GM13976 (cell line): ENCODE results near the gene PCED1B.

Experiments
- DNase-seq: peaks from one replicate; pipeline ENCODE4 v3.0.0; 2012; ENCODE audit warnings: low spot score
- in situ Hi-C: fragments of 300-500 bp; cut with MboI; formaldehyde crosslinking; loops from one replicate; pipeline ENCODE4 v1.12.0; 2022; ENCODE audit warnings: low sequenced_read_pairs, mixed read lengths, inconsistent platforms; ENCODE audit not compliant: unreplicated experiment
- TF ChIP-seq, protein P1 (sequence below): IDR thresholded peaks from 2 replicates; pipeline ENCODE4 v1.5.1; 2012; ENCODE audit warnings: borderline replicate concordance, mild to moderate bottlenecking; ENCODE audit not compliant: insufficient read depth; ENCODE audit errors: extremely low read depth, missing control alignments, control extremely low read depth

Gene PCED1B

DNA sequence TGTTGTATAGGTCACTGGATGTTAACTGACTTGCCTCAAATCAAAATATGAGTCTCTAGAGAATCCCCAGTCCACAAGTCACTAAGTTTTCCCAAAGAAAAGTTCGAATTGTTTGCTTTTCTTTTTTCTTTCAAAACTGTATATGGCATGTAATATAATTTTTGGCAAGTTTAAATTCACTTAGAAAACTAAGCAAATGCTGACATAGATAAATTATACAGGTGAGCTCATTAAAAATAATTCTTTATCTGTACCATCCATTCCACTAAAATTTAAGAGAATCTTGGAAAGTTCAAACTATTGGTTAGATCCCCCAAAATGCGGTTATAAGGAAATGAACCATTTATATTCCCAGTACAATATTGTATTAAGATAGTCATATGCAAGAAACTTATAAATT lies 145.9 kb downstream of the PCED1B start:
- in situ Hi-C loops = no loop called here
- no peak for DNase-seq
- TF ChIP-seq, protein P1, sequence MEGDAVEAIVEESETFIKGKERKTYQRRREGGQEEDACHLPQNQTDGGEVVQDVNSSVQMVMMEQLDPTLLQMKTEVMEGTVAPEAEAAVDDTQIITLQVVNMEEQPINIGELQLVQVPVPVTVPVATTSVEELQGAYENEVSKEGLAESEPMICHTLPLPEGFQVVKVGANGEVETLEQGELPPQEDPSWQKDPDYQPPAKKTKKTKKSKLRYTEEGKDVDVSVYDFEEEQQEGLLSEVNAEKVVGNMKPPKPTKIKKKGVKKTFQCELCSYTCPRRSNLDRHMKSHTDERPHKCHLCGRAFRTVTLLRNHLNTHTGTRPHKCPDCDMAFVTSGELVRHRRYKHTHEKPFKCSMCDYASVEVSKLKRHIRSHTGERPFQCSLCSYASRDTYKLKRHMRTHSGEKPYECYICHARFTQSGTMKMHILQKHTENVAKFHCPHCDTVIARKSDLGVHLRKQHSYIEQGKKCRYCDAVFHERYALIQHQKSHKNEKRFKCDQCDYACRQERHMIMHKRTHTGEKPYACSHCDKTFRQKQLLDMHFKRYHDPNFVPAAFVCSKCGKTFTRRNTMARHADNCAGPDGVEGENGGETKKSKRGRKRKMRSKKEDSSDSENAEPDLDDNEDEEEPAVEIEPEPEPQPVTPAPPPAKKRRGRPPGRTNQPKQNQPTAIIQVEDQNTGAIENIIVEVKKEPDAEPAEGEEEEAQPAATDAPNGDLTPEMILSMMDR = no peak

DNA sequence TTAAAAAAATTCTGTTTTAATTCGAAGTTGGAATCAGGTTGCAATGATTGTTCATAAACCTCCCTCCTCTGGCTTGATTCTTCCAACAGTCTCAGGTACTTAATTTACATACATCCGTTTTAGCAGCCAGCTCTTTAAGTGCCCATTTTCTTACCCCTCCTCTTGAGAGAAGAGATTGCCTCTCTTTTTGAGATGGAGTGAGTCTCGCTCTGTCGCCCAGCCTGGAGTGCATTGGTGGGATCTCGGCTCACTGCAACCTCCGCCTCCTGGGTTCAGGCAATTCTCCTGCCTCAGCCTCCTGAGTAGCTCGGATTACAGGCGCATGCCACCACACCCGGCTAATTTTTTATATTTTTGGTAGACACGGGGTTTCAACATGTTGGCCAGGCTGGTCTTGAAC lies 146.8 kb downstream of the PCED1B start:
- DNase-seq = no peak
- in situ Hi-C loops = no loop called here
- TF ChIP-seq, protein P1 = no peak

DNA sequence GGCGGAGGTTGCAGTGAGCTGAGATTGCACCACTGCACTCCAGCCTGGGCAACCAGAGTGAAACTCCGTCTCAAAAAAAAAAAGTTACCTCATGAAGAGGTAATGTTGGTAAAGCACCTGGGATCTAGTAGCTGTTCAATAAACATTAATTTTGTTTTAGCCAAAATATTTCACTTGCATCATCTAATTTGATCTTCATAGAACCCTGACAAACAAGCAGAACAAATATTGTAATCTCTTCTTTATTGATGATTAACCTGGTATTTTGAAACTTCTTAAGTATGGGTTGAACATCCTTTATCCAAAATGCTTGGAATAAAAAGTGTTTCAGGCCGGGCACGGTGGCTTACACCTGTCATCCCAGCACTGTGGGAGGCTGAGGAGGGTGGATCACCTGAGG lies 149.4 kb downstream of the PCED1B start:
- DNase-seq = no peak
- in situ Hi-C loops = no loop called here
- TF ChIP-seq, protein P1 = no peak

DNA sequence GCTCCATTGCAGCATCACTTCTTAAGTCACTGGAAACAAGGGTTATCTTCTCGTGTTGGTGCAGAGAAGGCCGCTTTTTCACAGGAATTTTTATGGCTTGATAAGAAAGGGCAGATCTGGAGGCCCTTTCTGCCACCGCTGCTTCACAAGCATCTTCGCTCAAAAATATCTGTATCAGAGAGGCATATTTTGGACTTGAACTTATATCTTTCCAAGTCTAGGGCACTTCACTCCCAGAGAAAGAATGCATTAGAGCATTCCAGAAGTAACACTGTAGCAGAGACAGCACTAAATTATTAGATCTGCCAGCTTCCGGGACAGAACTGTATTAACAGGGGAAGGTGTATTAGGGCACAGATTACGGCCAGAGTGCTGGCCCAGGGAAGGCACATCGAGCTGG lies 152.0 kb downstream of the PCED1B start:
- TF ChIP-seq, protein P1 = no peak
- DNase-seq = no peak
- in situ Hi-C loops = no loop called here

DNA sequence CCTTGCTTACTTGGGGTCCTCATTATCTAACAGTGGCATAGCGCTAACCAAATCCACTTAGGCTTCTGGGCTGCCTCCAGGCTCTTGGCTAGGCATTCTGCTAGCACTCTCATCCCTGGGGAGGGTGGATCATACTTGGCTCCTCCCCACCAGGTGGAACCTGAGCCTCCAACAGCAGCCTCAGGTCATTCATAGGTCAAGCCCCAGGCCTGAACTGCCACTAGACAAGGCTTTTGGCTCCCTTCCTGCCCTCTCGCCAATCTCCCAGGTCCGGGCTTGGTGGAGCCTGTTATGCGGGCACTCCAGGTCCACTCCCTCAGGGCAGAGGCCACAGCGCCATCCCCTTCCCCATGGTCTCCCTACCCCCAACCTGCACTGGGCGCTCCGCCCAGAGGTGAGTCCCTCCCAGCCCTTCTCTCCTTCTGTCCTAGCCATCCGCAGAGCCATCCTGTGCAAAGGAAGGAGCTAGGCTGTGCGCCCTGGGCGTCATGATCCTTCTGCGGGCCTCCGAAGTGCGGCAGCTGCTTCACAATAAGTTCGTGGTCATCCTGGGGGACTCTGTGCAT lies 155.2 kb downstream of the PCED1B start:
- DNase-seq = no peak
- in situ Hi-C loops = no loop called here
- TF ChIP-seq, protein P1 = no peak

DNA sequence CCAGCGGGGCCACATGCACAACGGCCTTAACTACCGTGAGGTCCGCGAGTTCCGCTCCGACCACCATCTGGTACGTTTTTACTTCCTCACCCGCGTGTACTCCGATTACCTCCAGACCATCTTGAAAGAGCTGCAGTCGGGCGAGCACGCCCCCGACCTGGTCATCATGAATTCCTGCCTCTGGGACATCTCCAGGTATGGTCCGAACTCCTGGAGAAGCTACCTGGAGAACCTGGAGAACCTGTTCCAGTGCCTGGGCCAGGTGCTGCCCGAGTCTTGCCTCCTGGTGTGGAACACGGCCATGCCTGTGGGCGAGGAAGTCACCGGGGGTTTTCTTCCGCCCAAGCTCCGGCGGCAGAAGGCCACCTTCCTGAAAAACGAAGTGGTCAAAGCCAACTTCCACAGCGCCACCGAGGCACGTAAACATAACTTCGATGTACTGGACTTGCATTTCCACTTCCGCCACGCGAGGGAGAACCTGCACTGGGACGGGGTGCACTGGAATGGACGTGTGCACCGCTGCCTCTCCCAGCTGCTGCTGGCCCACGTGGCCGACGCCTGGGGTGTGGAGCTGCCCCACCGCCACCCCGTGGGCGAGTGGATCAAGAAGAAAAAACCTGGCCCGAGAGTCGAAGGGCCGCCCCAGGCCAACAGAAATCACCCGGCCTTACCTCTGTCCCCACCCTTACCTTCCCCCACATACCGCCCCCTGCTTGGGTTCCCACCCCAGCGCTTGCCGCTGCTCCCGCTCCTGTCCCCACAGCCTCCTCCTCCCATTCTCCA lies 156.0 kb downstream of the PCED1B start:
- in situ Hi-C loops = no loop called here
- TF ChIP-seq, protein P1 = no peak
- no peak for DNase-seq
